ENCODE data around the gene ACE.
A peak's percentile ranks its signal among the peaks of the same experiment; 100 is the strongest.
"Not testable (repeated sequence)": the region's sequence is repeated elsewhere in the genome, so short reads cannot be mapped to it uniquely, and the experiment has no call there.

Gene ACE

GRCh38 chr17:63458478-63458877, 18.4 kb upstream of the ACE start:
- DNase-seq (ENCODE audit: low read depth): no peak
- no peak overlapping the region for H3K4me3 ChIP-seq (ENCODE audit: low read depth, low read length)

GRCh38 chr17:63460018-63460417, 16.8 kb upstream of the ACE start:
- TF ChIP-seq CTCF (conservative IDR thresholded peaks at IDR 0.05; ENCODE audit: low read depth, low read length): no peak
- H3K4me3 ChIP-seq (ENCODE audit: low read depth, low read length): no peak overlapping the region
- no peak for DNase-seq (ENCODE audit: low read depth)

More at GRCh38 chr17:63458478-63458877, 18.4 kb upstream of the ACE start:
- no peak for TF ChIP-seq CTCF (conservative IDR thresholded peaks at IDR 0.05; ENCODE audit: low read depth, low read length)

- no peak for DNase-seq (ENCODE audit: low read depth)
- no peak for TF ChIP-seq CTCF (conservative IDR thresholded peaks at IDR 0.05; ENCODE audit: low read depth, low read length)
- no peak overlapping the region for H3K4me3 ChIP-seq (ENCODE audit: low read depth, low read length)
Measured at GRCh38 chr17:63463771-63464170, 13.1 kb upstream of the ACE start.

- TF ChIP-seq CTCF (conservative IDR thresholded peaks at IDR 0.05; ENCODE audit: low read depth, low read length): no peak
- no peak overlapping the region for H3K4me3 ChIP-seq (ENCODE audit: low read depth, low read length)
- DNase-seq (ENCODE audit: low read depth): no peak
Measured at GRCh38 chr17:63464691-63465236, 12.1 kb upstream of the ACE start.

- not testable (repeated sequence) for H3K4me3 ChIP-seq (ENCODE audit: low read depth, low read length); DNase-seq (ENCODE audit: low read depth)
Measured at GRCh38 chr17:63468099-63468498, 8.8 kb upstream of the ACE start.

GRCh38 chr17:63474174-63474573, 2.7 kb upstream of the ACE start:
- H3K4me3 ChIP-seq (ENCODE audit: low read depth, low read length): no peak overlapping the region
- DNase-seq (ENCODE audit: low read depth): peak; percentile 53
- no peak for TF ChIP-seq CTCF (conservative IDR thresholded peaks at IDR 0.05; ENCODE audit: low read depth, low read length)

GRCh38 chr17:63474586-63475460, 2.0 kb upstream of the ACE start:
- no peak for TF ChIP-seq CTCF (conservative IDR thresholded peaks at IDR 0.05; ENCODE audit: low read depth, low read length)
- no peak overlapping the region for H3K4me3 ChIP-seq (ENCODE audit: low read depth, low read length)
- DNase-seq (ENCODE audit: low read depth): no peak

All from choroid plexus epithelial cell (primary cell).